GM19397 (cell line): ENCODE data around the gene TRAPPC1.

ENCODE experiments used
- ATAC-seq: cut with Tn5 transposase; IDR thresholded peaks from one replicate; pipeline ENCODE4 v1.9.1; 2021; ENCODE audit warnings: mild to moderate bottlenecking, moderate library complexity; ENCODE audit not compliant: unreplicated experiment

The TRAPPC1 gene

GRCh38 chr17:7881276-7882054, 50.3 kb downstream of the TRAPPC1 start:
- no peak for ATAC-seq
